A549 (cell line): ENCODE data around the gene ACAD11.
"Not testable (repeated sequence)": the region's sequence is repeated elsewhere in the genome, so short reads cannot be mapped to it uniquely, and the experiment has no call there.

Experiments
- JUN ChIP-seq, 2 experiments: fragments of >200 bp; sonication (Bioruptor Twin); formaldehyde crosslinking; IDR thresholded peaks; 2 replicates in 1 of 2; 3 replicates in 1 of 2; pipeline ENCODE4 v1.6.1; 2016 to 2017
- RNF2 ChIP-seq: fragments of 200-600 bp; sonication (generic); IDR thresholded peaks from 2 replicates; pipeline ENCODE4 v1.6.1; 2016; ENCODE audit warnings: low read depth, mild to moderate bottlenecking, antibody characterized with exemption, moderate library complexity, borderline replicate concordance
- SMC3 ChIP-seq: fragments of >200 bp; sonication (Bioruptor Twin); formaldehyde crosslinking; IDR thresholded peaks from 3 replicates; pipeline ENCODE4 v1.6.1; 2018; ENCODE audit warnings: inconsistent platforms
- SREBF2 ChIP-seq: fragments of 450-650 bp; IDR thresholded peaks from 2 replicates; pipeline ENCODE4 v1.6.1; 2014; ENCODE audit warnings: mild to moderate bottlenecking, moderate library complexity
- ZSCAN20 ChIP-seq: fragments of 250-450 bp; sonication (Bioruptor Pico); IDR thresholded peaks from 2 replicates; pipeline ENCODE4 v1.8.0; 2022; ENCODE audit warnings: mild to moderate bottlenecking, moderate library complexity
- TF ChIP-seq, protein P1 (sequence below): fragments of >200 bp; sonication (Bioruptor Twin); formaldehyde crosslinking; IDR thresholded peaks from 3 replicates; pipeline ENCODE4 v1.5.1; 2016
- TF ChIP-seq, protein P2 (sequence below): IDR thresholded peaks from 2 replicates; pipeline ENCODE4 v1.6.1; 2012

DNA sequence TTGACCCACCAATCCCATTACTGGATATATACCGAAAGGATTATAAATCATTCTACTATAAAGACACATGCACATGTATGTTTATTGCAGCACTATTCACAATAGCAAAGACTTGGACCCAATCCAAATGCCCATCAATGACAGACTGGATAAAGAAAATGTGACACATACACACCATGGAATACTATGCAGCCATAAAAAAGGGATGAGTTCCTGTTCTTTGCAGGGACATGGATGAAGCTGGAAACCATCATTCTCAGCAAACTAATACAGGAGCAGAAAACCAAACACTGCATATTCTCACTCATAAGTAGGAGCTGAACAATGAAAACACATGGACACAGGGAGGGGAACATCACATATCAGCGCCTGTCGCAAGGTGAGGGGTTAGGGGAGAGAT, 44.3 kb downstream of the ACAD11 start:
- not testable (repeated sequence) for TF ChIP-seq SMC3; ZSCAN20 (CRISPR knock-in tag); SREBF2; RNF2; JUN (IDR thresholded peaks at IDR 0.05)
- TF ChIP-seq, protein P1, sequence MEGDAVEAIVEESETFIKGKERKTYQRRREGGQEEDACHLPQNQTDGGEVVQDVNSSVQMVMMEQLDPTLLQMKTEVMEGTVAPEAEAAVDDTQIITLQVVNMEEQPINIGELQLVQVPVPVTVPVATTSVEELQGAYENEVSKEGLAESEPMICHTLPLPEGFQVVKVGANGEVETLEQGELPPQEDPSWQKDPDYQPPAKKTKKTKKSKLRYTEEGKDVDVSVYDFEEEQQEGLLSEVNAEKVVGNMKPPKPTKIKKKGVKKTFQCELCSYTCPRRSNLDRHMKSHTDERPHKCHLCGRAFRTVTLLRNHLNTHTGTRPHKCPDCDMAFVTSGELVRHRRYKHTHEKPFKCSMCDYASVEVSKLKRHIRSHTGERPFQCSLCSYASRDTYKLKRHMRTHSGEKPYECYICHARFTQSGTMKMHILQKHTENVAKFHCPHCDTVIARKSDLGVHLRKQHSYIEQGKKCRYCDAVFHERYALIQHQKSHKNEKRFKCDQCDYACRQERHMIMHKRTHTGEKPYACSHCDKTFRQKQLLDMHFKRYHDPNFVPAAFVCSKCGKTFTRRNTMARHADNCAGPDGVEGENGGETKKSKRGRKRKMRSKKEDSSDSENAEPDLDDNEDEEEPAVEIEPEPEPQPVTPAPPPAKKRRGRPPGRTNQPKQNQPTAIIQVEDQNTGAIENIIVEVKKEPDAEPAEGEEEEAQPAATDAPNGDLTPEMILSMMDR = not testable (repeated sequence)
- TF ChIP-seq, protein P2, sequence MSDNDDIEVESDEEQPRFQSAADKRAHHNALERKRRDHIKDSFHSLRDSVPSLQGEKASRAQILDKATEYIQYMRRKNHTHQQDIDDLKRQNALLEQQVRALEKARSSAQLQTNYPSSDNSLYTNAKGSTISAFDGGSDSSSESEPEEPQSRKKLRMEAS = not testable (repeated sequence)
